CD14-positive monocyte (primary cell): Measurements from ENCODE around the gene REELD1. TPM values are rescaled to one million over a fixed set of nuclear protein-coding genes. Genes with fewer than 3 reads are reported as not detected.

Experiments
- DNase-seq, 3 donors: peaks; one replicate each; pipeline ENCODE4 v3.0.0-alpha.2; 2011 to 2022
- H2AFZ ChIP-seq: 2 replicates; pipeline ENCODE4 v1.6.0; 2012; ENCODE audit warnings: mild to moderate bottlenecking, low read depth, low read length, inconsistent platforms; ENCODE audit not compliant: insufficient read depth, poor library complexity, severe bottlenecking
- H3K27ac ChIP-seq, 2 donors: 1 replicate in 1 of 2; 2 replicates in 1 of 2; pipeline ENCODE4 v1.5.1; 2012 to 2013; ENCODE audit warnings: low read length in 2 of 2, control low read depth in 1 of 2, inconsistent platforms in 1 of 2, low read depth in 1 of 2, mild to moderate bottlenecking in 1 of 2
- H3K27me3 ChIP-seq, 2 donors: one replicate each; pipeline versions ENCODE4 v1.6.0 to v1.6.1; 2011 to 2013; ENCODE audit warnings: low read length in 2 of 2; ENCODE audit not compliant: control insufficient read depth in 2 of 2, insufficient read depth in 2 of 2
- H3K36me3 ChIP-seq, 2 donors: replicated peaks in 1 of 2; 1 replicate in 1 of 2; 2 replicates in 1 of 2; pipeline versions ENCODE4 v1.5.1 to v1.6.1; 2012 to 2013; ENCODE audit warnings: low read length in 2 of 2, control low read depth in 1 of 2, inconsistent platforms in 1 of 2, mild to moderate bottlenecking in 1 of 2; ENCODE audit not compliant: insufficient read depth in 2 of 2, control insufficient read depth in 1 of 2
- H3K4me1 ChIP-seq, 2 donors: 1 replicate in 1 of 2; 2 replicates in 1 of 2; pipeline versions ENCODE4 v1.5.1 to v1.6.1; 2012 to 2013; ENCODE audit warnings: low read length in 2 of 2, control low read depth in 1 of 2, inconsistent platforms in 1 of 2, mild to moderate bottlenecking in 1 of 2, moderate library complexity in 1 of 2; ENCODE audit not compliant: insufficient read depth in 2 of 2, control insufficient read depth in 1 of 2
- H3K4me2 ChIP-seq: replicated peaks from 2 replicates; pipeline ENCODE3; 2012; ENCODE audit warnings: low read length, moderate library complexity, mild to moderate bottlenecking; ENCODE audit not compliant: poor library complexity, severe bottlenecking; ENCODE audit errors: extremely low read depth
- H3K4me3 ChIP-seq, 3 experiments: fragments of 200-600 bp in 1 of 3; sonication (generic) in 1 of 3; replicated peaks in 1 of 3; 1 replicate in 2 of 3; 2 replicates in 1 of 3; pipeline ENCODE4 v1.5.1; 2011 to 2013; ENCODE audit warnings: low read length in 3 of 3, mild to moderate bottlenecking in 3 of 3, control low read depth in 2 of 3, low read depth in 2 of 3, inconsistent platforms in 1 of 3, moderate library complexity in 1 of 3
- H3K79me2 ChIP-seq: 2 replicates; pipeline ENCODE4 v1.6.0; 2012; ENCODE audit warnings: mild to moderate bottlenecking, control low read depth, inconsistent platforms, low read length, moderate library complexity; ENCODE audit not compliant: insufficient read depth
- H3K9ac ChIP-seq: 2 replicates; pipeline ENCODE4 v1.6.0; 2017; ENCODE audit warnings: low read length, mild to moderate bottlenecking; ENCODE audit not compliant: insufficient read depth, poor library complexity, severe bottlenecking
- H3K9me3 ChIP-seq, 2 donors: replicated peaks in 1 of 2; 1 replicate in 1 of 2; 2 replicates in 1 of 2; pipeline versions ENCODE4 v1.5.1 to v1.6.1; 2012 to 2013; ENCODE audit warnings: low read length in 2 of 2, control low read depth in 1 of 2; ENCODE audit not compliant: control insufficient read depth in 1 of 2, insufficient read depth in 1 of 2
- H4K20me1 ChIP-seq: 2 replicates; pipeline ENCODE4 v1.6.0; 2012; ENCODE audit warnings: mild to moderate bottlenecking, low read length, control low read depth, moderate library complexity; ENCODE audit not compliant: insufficient read depth
- H3K27ac Mint-ChIP-seq, 7 donors: one replicate each; pipeline ENCODE4 v1.8.0; 2020; ENCODE audit warnings: mild to moderate bottlenecking in 7 of 7, mixed read lengths in 7 of 7, moderate library complexity in 6 of 7, inconsistent platforms in 2 of 7
- H3K27me3 Mint-ChIP-seq, 3 donors: one replicate each; pipeline ENCODE4 v1.8.0; 2021 to 2022; ENCODE audit warnings: low read depth in 3 of 3, mild to moderate bottlenecking in 3 of 3, mixed read lengths in 3 of 3, moderate library complexity in 3 of 3, inconsistent platforms in 1 of 3
- H3K36me3 Mint-ChIP-seq, 2 donors: one replicate each; pipeline ENCODE4 v1.8.0; 2020; ENCODE audit warnings: mixed read lengths in 2 of 2, inconsistent platforms in 1 of 2, mild to moderate bottlenecking in 1 of 2
- H3K4me1 Mint-ChIP-seq: one replicate; pipeline ENCODE4 v1.8.0; 2020; ENCODE audit warnings: mild to moderate bottlenecking, mixed read lengths
- H3K4me3 Mint-ChIP-seq, 2 donors: one replicate each; pipeline ENCODE4 v1.8.0; 2020; ENCODE audit warnings: mild to moderate bottlenecking in 2 of 2, mixed read lengths in 2 of 2, moderate library complexity in 1 of 2
- H3K9me3 Mint-ChIP-seq, 7 donors: one replicate each; pipeline ENCODE4 v1.8.0; 2020 to 2022; ENCODE audit warnings: mixed read lengths in 7 of 7, mild to moderate bottlenecking in 6 of 7, moderate library complexity in 6 of 7, inconsistent platforms in 2 of 7
- CTCF ChIP-seq: fragments of 200-600 bp; IDR thresholded peaks from one replicate; pipeline ENCODE4 v1.8.0; 2022; ENCODE audit warnings: antibody characterized with exemption, mild to moderate bottlenecking
- WGBS: methylation state at CpG from one replicate; pipeline ENCODE4 v1.1.5; 2013; ENCODE audit warnings: missing lambda C conversion rate; ENCODE audit not compliant: insufficient coverage; 5-methylcytosine and 5-hydroxymethylcytosine counted together
- intact Hi-C, 2 donors: fragments of 100-400 bp; cut with micrococcal nuclease; formaldehyde crosslinking; loops; one replicate each; pipeline versions ENCODE4 v1.15.0 to v1.15.1; 2023
- polyA plus RNA-seq, 3 donors: library from polyadenylated mRNA; depleted of rRNA in 1 of 3; unstranded in 2 of 3; stranded (reverse) in 1 of 3; fragments of 300-500 nt in 2 of 3; fragments of >200 nt in 1 of 3; fragmentation: Illumina TruSeq in 2 of 3; gene quantifications; 1 replicate in 2 of 3; 2 replicates in 1 of 3; pipeline ENCODE4 v1.2.3, GENCODE V29; 2012 to 2021

Gene REELD1
- polyA plus RNA-seq, 3 donors: 1.5 TPM; not detected in 2

- Histone ChIP-seq H3K36me3 (peaks cover 5 to 18% of the 10 kb centered on the region in 2 donors), H4K20me1 (peaks cover 32% of the 10 kb centered on the region), H3K4me2 (peak within 1 kb of the TSS; percentile 87), H3K4me3 (peak within 1 kb of the TSS; percentile 78 to 99 (median 91)), H3K9me3 (no peaks in the 10 kb centered on the region), H2AFZ (peak within 1 kb of the TSS; percentile 99), H3K79me2 (peaks cover 53% of the 10 kb centered on the region), H3K4me1 (peaks cover 17 to 33% of the 10 kb centered on the region in 2 donors), H3K27ac (peak within 1 kb of the TSS; percentile 81 to 90), H3K27me3 (no peaks in the 10 kb centered on the region), H3K9ac (peak within 1 kb of the TSS; percentile 94)
- peak; percentile 8 for TF ChIP-seq CTCF
- peak; percentile 61 to 79 (median 76) for DNase-seq
- H3K27ac Mint-ChIP-seq: peak within 1 kb of the TSS; percentile 77 to 91 (median 84)
- H3K27me3 Mint-ChIP-seq: peaks cover 0 to 4% (median 2%) of the 10 kb centered on the region in 3 donors
- peak within 1 kb of the TSS; percentile 92 to 93 for H3K4me3 Mint-ChIP-seq
- WGBS: 0% methylated on average over 75 of the region's 75 CpGs
- peaks cover 42% of the 10 kb centered on the region for H3K4me1 Mint-ChIP-seq
- intact Hi-C loops: loop anchor here (5.0 to 10.0 kb wide), 3 partner anchors 68 to 347 kb away; partner anchors contain the start of gene SLC10A7 (in 1 of the 2)
- peaks cover 14% of the 10 kb centered on the region in 2 donors for H3K36me3 Mint-ChIP-seq
- H3K9me3 Mint-ChIP-seq: no peaks in the 10 kb centered on the region
Measured at GRCh38 chr4:146175541-146176453, 38.5 kb upstream of the REELD1 start, which contains the start of gene LSM6. Gene LSM6 (plus strand): TSS chr4:146175718. CDS start chr4:146182922, 7,204 bp downstream.

DNA sequence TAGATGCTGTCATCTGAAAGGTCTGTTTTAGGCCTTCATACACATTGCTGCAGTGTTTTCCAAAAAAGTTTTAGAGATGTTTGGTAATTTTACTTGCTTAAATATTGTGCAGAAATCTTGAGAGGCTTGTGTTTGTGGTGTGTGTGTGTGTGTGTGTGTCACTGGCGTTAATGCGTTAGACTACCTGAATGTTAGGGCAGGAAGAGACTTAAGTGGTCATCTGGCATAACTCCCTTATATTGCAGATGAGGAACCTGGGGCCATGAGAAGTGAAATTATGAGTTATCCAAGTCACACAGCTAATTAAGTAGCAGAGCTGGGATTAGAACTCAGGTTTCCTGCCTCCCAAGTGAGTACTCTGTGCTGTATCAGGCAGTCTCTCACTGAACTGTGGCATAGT, 37.4 kb upstream of the REELD1 start:
- Histone ChIP-seq H3K9ac (peak overlapping the region; percentile 94), H3K4me2 (peak overlapping the region; percentile 87), H3K9me3 (no peaks in the 10 kb centered on the region), H3K79me2 (peaks cover 64% of the 10 kb centered on the region), H2AFZ (peak overlapping the region; percentile 99), H3K36me3 (peaks cover 5 to 22% of the 10 kb centered on the region in 2 donors), H3K27me3 (no peaks in the 10 kb centered on the region), H3K4me3 (peak overlapping the region; percentile 78 to 99 (median 91)), H4K20me1 (peaks cover 43% of the 10 kb centered on the region), H3K27ac (peak overlapping the region in 1 of 2 donors; percentile 90), H3K4me1 (peaks cover 17 to 33% of the 10 kb centered on the region in 2 donors)
- intact Hi-C loops: loop anchor here (5.0 to 10.0 kb wide), 3 partner anchors 70 to 345 kb away; partner anchors contain the start of gene SLC10A7 (in 1 of the 2)
- 55% methylated on average over 2 of the region's 2 CpGs for WGBS
- Mint-ChIP-seq H3K27me3 (peaks cover 0 to 4% (median 2%) of the 10 kb centered on the region in 3 donors), H3K4me1 (peaks cover 44% of the 10 kb centered on the region), H3K9me3 (no peaks in the 10 kb centered on the region), H3K27ac (peak overlapping the region in 5 of 7 donors; percentile 1 to 91 (median 30)), H3K36me3 (peaks cover 17 to 18% of the 10 kb centered on the region in 2 donors), H3K4me3 (peak overlapping the region; percentile 92 to 93)
- TF ChIP-seq CTCF: no peak
- DNase-seq: peak; percentile 18 to 27 (median 20)
